SK-N-SH treated with all-trans-retinoic acid at 6 μM for 48 hours (cell line): Measurements from ENCODE around the gene CHDH.

Experiments
- ATAC-seq: fragments of 200-7000 bp; cut with Tn5 transposase; 3 replicates; pipeline ENCODE4 v1.9.1; 2020; ENCODE audit warnings: mild to moderate bottlenecking, moderate library complexity
- CREB5 ChIP-seq: fragments of 250-450 bp; sonication (Bioruptor Pico); IDR thresholded peaks from 2 replicates; pipeline ENCODE4 v1.5.1; 2020; ENCODE audit warnings: low read depth, mild to moderate bottlenecking, moderate library complexity
- CSDC2 ChIP-seq: fragments of 250-450 bp; sonication (Bioruptor Pico); IDR thresholded peaks from 2 replicates; pipeline ENCODE4 v1.5.0; 2020; ENCODE audit warnings: mild to moderate bottlenecking, moderate library complexity
- CSRNP3 ChIP-seq: fragments of 250-450 bp; sonication (Bioruptor Pico); IDR thresholded peaks from 2 replicates; pipeline ENCODE4 v1.5.1; 2021; ENCODE audit warnings: mild to moderate bottlenecking, moderate library complexity
- ESRRG ChIP-seq: fragments of 250-450 bp; sonication (Bioruptor Pico); IDR thresholded peaks from 2 replicates; pipeline ENCODE4 v1.6.1; 2021; ENCODE audit warnings: mild to moderate bottlenecking
- ISL1 ChIP-seq: fragments of 250-450 bp; sonication (Bioruptor Pico); IDR thresholded peaks from 2 replicates; pipeline ENCODE4 v2.1.2; 2022; ENCODE audit warnings: mild to moderate bottlenecking, moderate library complexity
- OSR1 ChIP-seq: fragments of 250-450 bp; sonication (Bioruptor Pico); IDR thresholded peaks from 2 replicates; pipeline ENCODE4 v1.8.0; 2022; ENCODE audit warnings: moderate library complexity, mild to moderate bottlenecking, inconsistent platforms
- POU6F1 ChIP-seq: fragments of 250-450 bp; sonication (Bioruptor Pico); IDR thresholded peaks from 2 replicates; pipeline ENCODE4 v1.8.0; 2021; ENCODE audit warnings: low read depth, mild to moderate bottlenecking, moderate library complexity, borderline replicate concordance
- RARB ChIP-seq: fragments of 250-450 bp; sonication (Bioruptor Pico); IDR thresholded peaks from 2 replicates; pipeline ENCODE4 v1.8.0; 2021; ENCODE audit warnings: mild to moderate bottlenecking, moderate library complexity
- SNAI2 ChIP-seq: fragments of 250-450 bp; sonication (Bioruptor Pico); IDR thresholded peaks from 2 replicates; pipeline ENCODE4 v1.5.0; 2020; ENCODE audit warnings: mild to moderate bottlenecking, moderate library complexity
- TSHZ2 ChIP-seq: fragments of 250-450 bp; sonication (Bioruptor Pico); IDR thresholded peaks from 2 replicates; pipeline ENCODE4 v1.5.0; 2020; ENCODE audit warnings: mild to moderate bottlenecking, moderate library complexity
- ZC3H10 ChIP-seq: fragments of 250-450 bp; sonication (Bioruptor Pico); IDR thresholded peaks from 2 replicates; pipeline ENCODE4 v1.5.1; 2021; ENCODE audit warnings: mild to moderate bottlenecking, moderate library complexity
- ZFP3 ChIP-seq: fragments of 250-450 bp; sonication (Bioruptor Pico); IDR thresholded peaks from 2 replicates; pipeline ENCODE4 v1.5.0; 2020; ENCODE audit warnings: mild to moderate bottlenecking, moderate library complexity
- ZNF565 ChIP-seq: fragments of 450-650 bp; formaldehyde crosslinking; conservative IDR thresholded peaks from 2 replicates; pipeline ENCODE4 v1.5.0; 2020; ENCODE audit warnings: low read depth, mild to moderate bottlenecking, moderate library complexity
- ZNF70 ChIP-seq: fragments of 450-650 bp; formaldehyde crosslinking; IDR thresholded peaks from 2 replicates; pipeline ENCODE4 v1.5.0; 2020; ENCODE audit warnings: mild to moderate bottlenecking, moderate library complexity
- ZNF8 ChIP-seq: fragments of 450-650 bp; formaldehyde crosslinking; IDR thresholded peaks from 2 replicates; pipeline ENCODE4 v1.5.0; 2020; ENCODE audit warnings: mild to moderate bottlenecking, moderate library complexity

CHDH gene

GRCh38 chr3:53780806-53781205, 65.4 kb downstream of the CHDH start:
- no peak for ATAC-seq
- TF ChIP-seq SNAI2 (CRISPR knock-in tag) (no peak), POU6F1 (CRISPR knock-in tag) (no peak), ZFP3 (no peak), TSHZ2 (CRISPR knock-in tag) (no peak)

- TF ChIP-seq CSDC2 (no peak), POU6F1 (CRISPR knock-in tag) (no peak)
- no peak for ATAC-seq
Observed at GRCh38 chr3:53780171-53780570, 66.0 kb downstream of the CHDH start.

GRCh38 chr3:53778153-53778552, 68.1 kb downstream of the CHDH start:
- ATAC-seq, result no peak
- TF ChIP-seq CREB5 (no peak), ZNF565 (CRISPR knock-in tag) (no peak), CSRNP3 (CRISPR knock-in tag) (no peak), ZNF70 (no peak), SNAI2 (CRISPR knock-in tag) (no peak), TSHZ2 (CRISPR knock-in tag) (no peak), ZNF8 (CRISPR knock-in tag) (no peak), OSR1 (CRISPR knock-in tag) (no peak)

- no peak for TF ChIP-seq ISL1 (CRISPR knock-in tag)
- no peak for TF ChIP-seq ZFP3
- TF ChIP-seq ZNF8 (CRISPR knock-in tag), result no peak
- TF ChIP-seq ZC3H10 (CRISPR knock-in tag), result no peak
- TF ChIP-seq ESRRG (CRISPR knock-in tag), result no peak
- no peak for TF ChIP-seq RARB (CRISPR knock-in tag)
- TF ChIP-seq ZNF565 (CRISPR knock-in tag), result no peak
- no peak for ATAC-seq
Observed at GRCh38 chr3:53777468-53777867, 68.8 kb downstream of the CHDH start.
